ENCODE measurements around the gene HEXA. TPM values are rescaled to one million over a fixed set of nuclear protein-coding genes. Genes with fewer than 3 reads are reported as not detected.
"Not testable (repeated sequence)": the region's sequence is repeated elsewhere in the genome, so short reads cannot be mapped to it uniquely, and the experiment has no call there.

HEXA gene
- total RNA-seq (100 to 1,000 TPM in 1 of 5 donors, 10 to 100 TPM in 4; 78.2 to 101 (median 88.4) TPM), total RNA-seq (26.8 to 84.6 (median 57.3) reads per million in 29 experiments)
- 73.6 TPM for total RNA-seq (2013)

- ChIA-PET POLR2A (interaction anchor here (0.7 to 1.9 kb wide), 3 partner anchors 88 to 97 kb away, joined by 3 to 4 read pairs (median 4); no protein-coding TSS in a partner anchor), CTCF (interaction anchor here in 1 of 2 donors (0.6 to 1.3 kb wide), 3 partner anchors 62 to 359 kb away, joined by 3 to 5 read pairs (median 3); no protein-coding TSS in a partner anchor)
- Histone ChIP-seq H3K36me3 (ENCODE audit: control insufficient read depth in 2 of 2, extremely low read depth in 1 of 2, insufficient read depth in 1 of 2, low read length in 1 of 2) (peaks cover 2% of the 10 kb centered on the region in 2 donors), H3K9me3 (no peaks in the 10 kb centered on the region), H3K27me3 (replicated peaks in 1 of 2; ENCODE audit: control insufficient read depth in 2 of 2, extremely low read depth in 1 of 2, insufficient read depth in 2 of 2, low read length in 1 of 2) (no peaks in the 10 kb centered on the region), H3K4me3 (ENCODE audit: control insufficient read depth in 1 of 2, extremely low read depth in 1 of 2, low read length in 1 of 2) (peak within 1 kb of the TSS; percentile 73 to 90), H3K4me1 (ENCODE audit: control insufficient read depth in 1 of 2, extremely low read depth in 1 of 2, insufficient read depth in 2 of 2, low read length in 2 of 2) (peaks cover 15 to 20% of the 10 kb centered on the region in 2 experiments), H3K27ac (ENCODE audit: low read length) (peak within 1 kb of the TSS; percentile 77)
- DNase-seq (peak; percentile 82 to 98 (median 95)), ATAC-seq (replicated peaks in 1 of 4) (peak; percentile 84 to 85 (median 84))
- Mint-ChIP-seq H3K27me3 (no peaks in the 10 kb centered on the region), H3K4me3 (peak within 1 kb of the TSS; percentile 91 to 99 (median 96)), H3K27ac (peak within 1 kb of the TSS; percentile 97 to 99), H3K36me3 (peaks cover 8% of the 10 kb centered on the region), H3K9me3 (no peaks in the 10 kb centered on the region), H3K4me1 (peaks cover 56 to 67% (median 62%) of the 10 kb centered on the region in 3 donors)
- under 1% methylated on average over 48 of the region's 50 CpGs for WGBS (ENCODE audit: insufficient coverage)
These were observed at the start of gene HEXA for GRCh38 chr15:72375846-72376581. HEXA (minus strand) TSS chr15:72376014; CDS start chr15:72375972, 42 bp downstream.

- ChIA-PET CTCF (interaction anchor here in 1 of 2 donors (0.6 kb wide), 1 partner anchor 172 kb away, joined by 5 read pairs; no protein-coding TSS in a partner anchor), POLR2A (no interaction called here)
- no peak for DNase-seq
- Mint-ChIP-seq H3K9me3 (peaks cover 18 to 25% (median 23%) of the 10 kb centered on the region in 3 donors), H3K36me3 (no peaks in the 10 kb centered on the region), H3K4me3 (no peak overlapping the region), H3K27me3 (no peaks in the 10 kb centered on the region), H3K27ac (no peak overlapping the region), H3K4me1 (peaks cover 0 to 5% (median 2%) of the 10 kb centered on the region in 3 donors)
- Histone ChIP-seq H3K9me3 (no peaks in the 10 kb centered on the region), H3K27ac (ENCODE audit: low read length) (no peak overlapping the region), H3K27me3 (replicated peaks in 1 of 2; ENCODE audit: control insufficient read depth in 2 of 2, extremely low read depth in 1 of 2, insufficient read depth in 2 of 2, low read length in 1 of 2) (no peaks in the 10 kb centered on the region), H3K36me3 (ENCODE audit: control insufficient read depth in 2 of 2, extremely low read depth in 1 of 2, insufficient read depth in 1 of 2, low read length in 1 of 2) (no peaks in the 10 kb centered on the region), H3K4me1 (ENCODE audit: control insufficient read depth in 1 of 2, extremely low read depth in 1 of 2, insufficient read depth in 2 of 2, low read length in 2 of 2) (no peaks in the 10 kb centered on the region), H3K4me3 (ENCODE audit: control insufficient read depth in 1 of 2, extremely low read depth in 1 of 2, low read length in 1 of 2) (no peak overlapping the region)
- 57% methylated on average over 1 of the region's 2 CpGs for WGBS (ENCODE audit: insufficient coverage)
- ATAC-seq (replicated peaks in 1 of 4) = no peak
These were observed 47.4 kb upstream of the HEXA start for GRCh38 chr15:72423256-72423655.

GRCh38 chr15:72421484-72421883, 45.7 kb upstream of the HEXA start:
- Histone ChIP-seq H3K9me3 (no peaks in the 10 kb centered on the region), H3K4me1 (ENCODE audit: control insufficient read depth in 1 of 2, extremely low read depth in 1 of 2, insufficient read depth in 2 of 2, low read length in 2 of 2) (no peaks in the 10 kb centered on the region), H3K4me3 (ENCODE audit: control insufficient read depth in 1 of 2, extremely low read depth in 1 of 2, low read length in 1 of 2) (no peak overlapping the region), H3K36me3 (ENCODE audit: control insufficient read depth in 2 of 2, extremely low read depth in 1 of 2, insufficient read depth in 1 of 2, low read length in 1 of 2) (no peaks in the 10 kb centered on the region), H3K27ac (ENCODE audit: low read length) (no peak overlapping the region), H3K27me3 (replicated peaks in 1 of 2; ENCODE audit: control insufficient read depth in 2 of 2, extremely low read depth in 1 of 2, insufficient read depth in 2 of 2, low read length in 1 of 2) (no peaks in the 10 kb centered on the region)
- peaks cover 0 to under 1% (median 0%) of the 10 kb centered on the region in 3 donors for H3K4me1 Mint-ChIP-seq
- DNase-seq = no peak
- peaks cover 9 to 14% (median 12%) of the 10 kb centered on the region in 3 donors for H3K9me3 Mint-ChIP-seq
- H3K36me3 Mint-ChIP-seq = no peaks in the 10 kb centered on the region
- no peaks in the 10 kb centered on the region for H3K27me3 Mint-ChIP-seq
- no peak for ATAC-seq (replicated peaks in 1 of 4)
- ChIA-PET CTCF (no interaction called here), POLR2A (interaction anchor here in 1 of 2 donors (0.6 kb wide), 2 partner anchors 13 to 103 kb away, joined by 3 to 6 read pairs; no protein-coding TSS in a partner anchor)
- no peak overlapping the region for H3K27ac Mint-ChIP-seq
- no peak overlapping the region for H3K4me3 Mint-ChIP-seq
- WGBS (ENCODE audit: insufficient coverage) = no CpG with 5 or more reads among the region's 1 CpG

- H3K27ac ChIP-seq (ENCODE audit: low read length) = no peak overlapping the region
- no peaks in the 10 kb centered on the region for H3K36me3 Mint-ChIP-seq
- H3K27me3 Mint-ChIP-seq = no peaks in the 10 kb centered on the region
- WGBS (ENCODE audit: insufficient coverage) = no CpG with 5 or more reads among the region's 2 CpGs
- no peak for DNase-seq
- no peaks in the 10 kb centered on the region for H3K9me3 ChIP-seq
- no peak for ATAC-seq (replicated peaks in 1 of 4)
- no peaks in the 10 kb centered on the region for H3K4me1 ChIP-seq (ENCODE audit: control insufficient read depth in 1 of 2, extremely low read depth in 1 of 2, insufficient read depth in 2 of 2, low read length in 2 of 2)
- H3K4me1 Mint-ChIP-seq = no peaks in the 10 kb centered on the region
- CTCF ChIA-PET = no interaction called here
- POLR2A ChIA-PET = no interaction called here
- no peak overlapping the region for H3K4me3 Mint-ChIP-seq
- peaks cover 6 to 9% (median 7%) of the 10 kb centered on the region in 3 donors for H3K9me3 Mint-ChIP-seq
- no peaks in the 10 kb centered on the region for H3K36me3 ChIP-seq (ENCODE audit: control insufficient read depth in 2 of 2, extremely low read depth in 1 of 2, insufficient read depth in 1 of 2, low read length in 1 of 2)
- H3K27me3 ChIP-seq (replicated peaks in 1 of 2; ENCODE audit: control insufficient read depth in 2 of 2, extremely low read depth in 1 of 2, insufficient read depth in 2 of 2, low read length in 1 of 2) = no peaks in the 10 kb centered on the region
- H3K4me3 ChIP-seq (ENCODE audit: control insufficient read depth in 1 of 2, extremely low read depth in 1 of 2, low read length in 1 of 2) = no peak overlapping the region
- no peak overlapping the region for H3K27ac Mint-ChIP-seq
These were observed 44.8 kb upstream of the HEXA start for GRCh38 chr15:72420576-72420975.

GRCh38 chr15:72419768-72420167, 44.0 kb upstream of the HEXA start:
- H3K36me3 ChIP-seq (ENCODE audit: control insufficient read depth in 2 of 2, extremely low read depth in 1 of 2, insufficient read depth in 1 of 2, low read length in 1 of 2); H3K4me1 ChIP-seq (ENCODE audit: control insufficient read depth in 1 of 2, extremely low read depth in 1 of 2, insufficient read depth in 2 of 2, low read length in 2 of 2); CTCF ChIA-PET; H3K36me3 Mint-ChIP-seq; H3K4me1 Mint-ChIP-seq; H3K9me3 ChIP-seq; H3K27me3 ChIP-seq (replicated peaks in 1 of 2; ENCODE audit: control insufficient read depth in 2 of 2, extremely low read depth in 1 of 2, insufficient read depth in 2 of 2, low read length in 1 of 2); H3K4me3 ChIP-seq (ENCODE audit: control insufficient read depth in 1 of 2, extremely low read depth in 1 of 2, low read length in 1 of 2); H3K27me3 Mint-ChIP-seq; DNase-seq; H3K27ac ChIP-seq (ENCODE audit: low read length); ATAC-seq (replicated peaks in 1 of 4); H3K27ac Mint-ChIP-seq; H3K9me3 Mint-ChIP-seq; H3K4me3 Mint-ChIP-seq: not testable (repeated sequence)
- WGBS (ENCODE audit: insufficient coverage) = 100% methylated on average over 1 of the region's 3 CpGs
- POLR2A ChIA-PET = interaction anchor here (0.6 kb wide), 2 partner anchors 36 to 96 kb away, joined by 3 to 4 read pairs; no protein-coding TSS in a partner anchor

GRCh38 chr15:72415304-72415703, 39.5 kb upstream of the HEXA start:
- ATAC-seq (replicated peaks in 1 of 4) = no peak
- POLR2A ChIA-PET = interaction anchor here in 1 of 2 donors (0.6 kb wide), 1 partner anchor 62 kb away, joined by 4 read pairs; no protein-coding TSS in a partner anchor
- Mint-ChIP-seq H3K9me3 (peaks cover 0 to 5% (median 0%) of the 10 kb centered on the region in 3 donors), H3K27me3 (peaks cover 5 to 10% of the 10 kb centered on the region in 2 donors), H3K27ac (no peak overlapping the region), H3K4me1 (no peaks in the 10 kb centered on the region), H3K4me3 (no peak overlapping the region), H3K36me3 (no peaks in the 10 kb centered on the region)
- H3K9me3 ChIP-seq = no peaks in the 10 kb centered on the region
- CTCF ChIA-PET = no interaction called here
- peaks cover 0 to 4% of the 10 kb centered on the region in 2 experiments for H3K27me3 ChIP-seq (replicated peaks in 1 of 2; ENCODE audit: control insufficient read depth in 2 of 2, extremely low read depth in 1 of 2, insufficient read depth in 2 of 2, low read length in 1 of 2)
- H3K4me3 ChIP-seq (ENCODE audit: control insufficient read depth in 1 of 2, extremely low read depth in 1 of 2, low read length in 1 of 2) = no peak overlapping the region
- H3K4me1 ChIP-seq (ENCODE audit: control insufficient read depth in 1 of 2, extremely low read depth in 1 of 2, insufficient read depth in 2 of 2, low read length in 2 of 2) = no peaks in the 10 kb centered on the region
- H3K27ac ChIP-seq (ENCODE audit: low read length) = no peak overlapping the region
- no peaks in the 10 kb centered on the region for H3K36me3 ChIP-seq (ENCODE audit: control insufficient read depth in 2 of 2, extremely low read depth in 1 of 2, insufficient read depth in 1 of 2, low read length in 1 of 2)
- no peak for DNase-seq
- no CpG with 5 or more reads among the region's 2 CpGs for WGBS (ENCODE audit: insufficient coverage)
